KMS-11 (cell line): ENCODE results near the gene TMEM214.

ENCODE experiments used
- H2AFZ ChIP-seq: fragments of 200-600 bp; sonication (generic); 2 replicates; pipeline ENCODE4 v1.6.1; 2016; ENCODE audit warnings: antibody characterized with exemption, mixed run types, low read depth
- H3K27ac ChIP-seq: fragments of 200-600 bp; sonication (generic); 2 replicates; pipeline ENCODE4 v1.6.1; 2016; ENCODE audit warnings: mild to moderate bottlenecking, mixed run types
- H3K27me3 ChIP-seq: fragments of 200-600 bp; sonication (generic); 2 replicates; pipeline ENCODE4 v1.6.1; 2017; ENCODE audit warnings: mild to moderate bottlenecking, low read depth, mixed run types, moderate library complexity; ENCODE audit not compliant: insufficient read depth
- H3K36me3 ChIP-seq: fragments of 200-600 bp; sonication (generic); 2 replicates; pipeline ENCODE4 v1.6.1; 2017; ENCODE audit warnings: mild to moderate bottlenecking, mixed run types; ENCODE audit not compliant: insufficient read depth
- H3K4me1 ChIP-seq: fragments of 200-600 bp; sonication (generic); 2 replicates; pipeline ENCODE4 v1.6.1; 2016; ENCODE audit warnings: mild to moderate bottlenecking, low read depth, mixed run types; ENCODE audit not compliant: poor library complexity, severe bottlenecking
- H3K4me2 ChIP-seq: fragments of 200-600 bp; sonication (generic); 2 replicates; pipeline ENCODE4 v1.7.0; 2016; ENCODE audit warnings: mild to moderate bottlenecking, mixed run types
- H3K4me3 ChIP-seq: fragments of 200-600 bp; sonication (generic); IDR thresholded peaks from 2 replicates; pipeline ENCODE4 v1.6.1; 2017; ENCODE audit warnings: low read depth, low read length, mixed read lengths; ENCODE audit not compliant: insufficient read depth
- H3K79me2 ChIP-seq: fragments of 200-600 bp; sonication (generic); 2 replicates; pipeline ENCODE4 v1.6.1; 2016; ENCODE audit warnings: low read depth, mixed run types; ENCODE audit not compliant: insufficient read depth
- H3K9ac ChIP-seq: fragments of 200-600 bp; sonication (generic); 2 replicates; pipeline ENCODE4 v1.6.1; 2016; ENCODE audit warnings: mild to moderate bottlenecking, mixed run types
- H4K20me1 ChIP-seq: fragments of 200-600 bp; sonication (generic); 2 replicates; pipeline ENCODE4 v1.6.1; 2016; ENCODE audit warnings: mild to moderate bottlenecking, mixed run types; ENCODE audit not compliant: insufficient read depth
- CTCF ChIP-seq: fragments of 200-600 bp; sonication (generic); conservative IDR thresholded peaks from 2 replicates; pipeline ENCODE4 v1.6.1; 2017; ENCODE audit warnings: low read depth, mild to moderate bottlenecking, antibody characterized with exemption, low read length, moderate library complexity, mixed read lengths

The TMEM214 gene

GRCh38 chr2:27023740-27024139, 9.0 kb upstream of the TMEM214 start:
- no peaks in the 10 kb centered on the region for H3K36me3 ChIP-seq
- H3K4me3 ChIP-seq = no peak overlapping the region
- no peak overlapping the region for H3K4me2 ChIP-seq
- no peak for TF ChIP-seq CTCF
- H4K20me1 ChIP-seq = no peaks in the 10 kb centered on the region
- no peak overlapping the region for H3K9ac ChIP-seq
- H3K27ac ChIP-seq = no peak overlapping the region
- H2AFZ ChIP-seq = no peak overlapping the region
- H3K4me1 ChIP-seq = no peaks in the 10 kb centered on the region
- H3K27me3 ChIP-seq = no peaks in the 10 kb centered on the region
- H3K79me2 ChIP-seq = no peaks in the 10 kb centered on the region

- no peaks in the 10 kb centered on the region for H3K27me3 ChIP-seq
- H3K36me3 ChIP-seq = no peaks in the 10 kb centered on the region
- TF ChIP-seq CTCF = no peak
These were observed 8.6 kb upstream of the TMEM214 start for GRCh38 chr2:27024188-27024587.

GRCh38 chr2:27024812-27025211, 8.0 kb upstream of the TMEM214 start:
- Histone ChIP-seq H3K9ac (no peak overlapping the region), H3K4me3 (no peak overlapping the region), H3K27me3 (no peaks in the 10 kb centered on the region), H3K4me2 (no peak overlapping the region), H3K4me1 (no peaks in the 10 kb centered on the region), H2AFZ (no peak overlapping the region), H3K36me3 (no peaks in the 10 kb centered on the region), H3K27ac (no peak overlapping the region), H4K20me1 (no peaks in the 10 kb centered on the region), H3K79me2 (no peaks in the 10 kb centered on the region)
- no peak for TF ChIP-seq CTCF

More at GRCh38 chr2:27024188-27024587, 8.6 kb upstream of the TMEM214 start:
- no peaks in the 10 kb centered on the region for H3K79me2 ChIP-seq
- H2AFZ ChIP-seq = no peak overlapping the region
- H3K4me3 ChIP-seq = no peak overlapping the region
- H3K4me1 ChIP-seq = no peaks in the 10 kb centered on the region
- no peaks in the 10 kb centered on the region for H4K20me1 ChIP-seq
- H3K27ac ChIP-seq = no peak overlapping the region
- no peak overlapping the region for H3K9ac ChIP-seq
- H3K4me2 ChIP-seq = no peak overlapping the region

GRCh38 chr2:27025281-27025800, 7.4 kb upstream of the TMEM214 start:
- no peaks in the 10 kb centered on the region for H3K36me3 ChIP-seq
- no peak overlapping the region for H2AFZ ChIP-seq
- H3K4me2 ChIP-seq = no peak overlapping the region
- no peaks in the 10 kb centered on the region for H3K27me3 ChIP-seq
- H3K27ac ChIP-seq = no peak overlapping the region
- H3K9ac ChIP-seq = no peak overlapping the region
- no peak overlapping the region for H3K4me3 ChIP-seq
- TF ChIP-seq CTCF = no peak
- no peaks in the 10 kb centered on the region for H3K4me1 ChIP-seq
- no peaks in the 10 kb centered on the region for H3K79me2 ChIP-seq
- H4K20me1 ChIP-seq = no peaks in the 10 kb centered on the region
